ENCODE measurements around the gene PRR29. TPM values are rescaled to one million over a fixed set of nuclear protein-coding genes. Genes with fewer than 3 reads are reported as not detected.

PRR29 gene
- total and polyA plus RNA-seq, 2 donors (not counting 1 experiment from before 2014, with no cell fraction given) = 0.03 TPM; not detected in 1

DNA sequence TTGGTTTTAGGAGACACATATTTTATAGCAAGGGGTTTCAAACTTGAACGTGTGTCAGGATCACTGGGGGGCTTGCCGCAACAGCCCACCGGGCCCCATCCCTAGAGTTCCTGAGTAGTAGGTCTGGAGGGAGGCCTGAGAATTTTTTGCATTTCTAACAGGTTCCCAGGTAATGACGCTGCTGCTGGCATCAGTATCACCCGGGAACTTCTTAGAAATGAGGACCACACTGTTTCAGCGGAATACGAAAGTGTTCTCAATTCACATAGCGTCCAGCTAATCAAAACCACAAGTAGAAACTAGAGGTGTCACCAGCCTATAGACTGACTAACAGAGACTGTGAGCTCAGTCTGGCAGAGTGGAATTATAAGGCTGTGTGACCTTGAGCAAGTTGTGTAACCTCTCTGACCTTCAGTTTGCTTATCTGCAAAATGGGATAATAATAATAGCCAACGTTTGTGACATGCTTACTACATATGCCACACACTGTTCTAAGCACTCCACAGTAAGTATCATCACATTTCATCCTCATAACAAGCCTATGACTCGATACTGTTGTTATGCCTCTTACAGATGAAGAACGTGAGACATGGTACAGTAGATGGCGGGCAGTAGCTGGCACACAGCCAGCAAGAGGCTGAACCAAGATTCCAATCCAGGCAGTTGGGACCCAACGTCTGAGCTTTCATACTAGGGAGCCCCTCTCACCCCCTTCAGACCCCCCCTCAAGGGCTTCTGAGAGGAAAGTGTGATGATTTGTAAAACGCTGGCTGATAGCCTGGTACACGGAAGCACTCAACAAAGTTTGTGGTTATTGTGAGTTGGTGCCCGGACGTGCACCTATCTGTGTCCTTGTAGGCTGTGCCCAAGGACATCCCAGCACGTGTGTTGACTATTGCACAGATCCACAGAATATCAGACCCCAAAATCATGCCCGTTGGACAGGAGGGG, 26.9 kb downstream of the PRR29 start:
- 93% methylated on average over 8 of the region's 19 CpGs for WGBS (ENCODE audit: insufficient coverage)
- no peak overlapping the region for H3K4me3 ChIP-seq (ENCODE audit: control extremely low read depth in 1 of 5, extremely low read depth in 1 of 5, insufficient read depth in 1 of 5, low read depth in 2 of 5, low read length in 4 of 5)
- POLR2A ChIA-PET = interaction anchor here (0.9 to 1.9 kb wide), 6 partner anchors 71 to 106 kb away, joined by 3 to 7 read pairs (median 5); no protein-coding TSS in a partner anchor
- no peaks in the 10 kb centered on the region for H3K79me2 ChIP-seq (ENCODE audit: control insufficient read depth, insufficient read depth, low read length)
- H3K9me3 ChIP-seq (ENCODE audit: control extremely low read depth in 1 of 3, control insufficient read depth in 2 of 3, insufficient read depth in 1 of 3, low read length in 2 of 3) = no peaks in the 10 kb centered on the region
- peak overlapping the region; percentile 57 for H3K27ac Mint-ChIP-seq
- H3K4me3 Mint-ChIP-seq = peak overlapping the region; percentile 80
- peaks cover 43% of the 10 kb centered on the region for H3K4me1 Mint-ChIP-seq
- H3K9me3 Mint-ChIP-seq (ENCODE audit: insufficient read depth) = no peaks in the 10 kb centered on the region
- no peaks in the 10 kb centered on the region for H3K36me3 ChIP-seq (replicated peaks in 1 of 2; ENCODE audit: control extremely low read depth in 1 of 2, control insufficient read depth in 1 of 2, extremely low read depth in 1 of 2, insufficient read depth in 2 of 2, low read length in 1 of 2)
- TF ChIP-seq, protein P1, sequence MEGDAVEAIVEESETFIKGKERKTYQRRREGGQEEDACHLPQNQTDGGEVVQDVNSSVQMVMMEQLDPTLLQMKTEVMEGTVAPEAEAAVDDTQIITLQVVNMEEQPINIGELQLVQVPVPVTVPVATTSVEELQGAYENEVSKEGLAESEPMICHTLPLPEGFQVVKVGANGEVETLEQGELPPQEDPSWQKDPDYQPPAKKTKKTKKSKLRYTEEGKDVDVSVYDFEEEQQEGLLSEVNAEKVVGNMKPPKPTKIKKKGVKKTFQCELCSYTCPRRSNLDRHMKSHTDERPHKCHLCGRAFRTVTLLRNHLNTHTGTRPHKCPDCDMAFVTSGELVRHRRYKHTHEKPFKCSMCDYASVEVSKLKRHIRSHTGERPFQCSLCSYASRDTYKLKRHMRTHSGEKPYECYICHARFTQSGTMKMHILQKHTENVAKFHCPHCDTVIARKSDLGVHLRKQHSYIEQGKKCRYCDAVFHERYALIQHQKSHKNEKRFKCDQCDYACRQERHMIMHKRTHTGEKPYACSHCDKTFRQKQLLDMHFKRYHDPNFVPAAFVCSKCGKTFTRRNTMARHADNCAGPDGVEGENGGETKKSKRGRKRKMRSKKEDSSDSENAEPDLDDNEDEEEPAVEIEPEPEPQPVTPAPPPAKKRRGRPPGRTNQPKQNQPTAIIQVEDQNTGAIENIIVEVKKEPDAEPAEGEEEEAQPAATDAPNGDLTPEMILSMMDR (IDR thresholded peaks at IDR 0.05) = no peak
- no peak for TF ChIP-seq EZH2 (IDR thresholded peaks at IDR 0.05; ENCODE audit: borderline replicate concordance, insufficient read depth, low read depth, low read length, poor library complexity, severe bottlenecking)
- H2AFZ ChIP-seq (ENCODE audit: insufficient read depth, low read depth, low read length, poor library complexity, severe bottlenecking) = peak overlapping the region; percentile 95
- intact Hi-C loops (cut with micrococcal nuclease) = loop anchor here (1.0 to 5.0 kb wide), 6 partner anchors 35 to 392 kb away; partner anchors contain the start of genes CCDC47, CD79B and DDX42
- ATAC-seq (ENCODE audit: low read depth) = no peak
- DNase-seq = no peak
- H3K27ac ChIP-seq (ENCODE audit: low read length in 2 of 2) = peak overlapping the region; percentile 52 to 67
- no peaks in the 10 kb centered on the region for H3K27me3 Mint-ChIP-seq
- H3K4me1 ChIP-seq (ENCODE audit: control insufficient read depth in 2 of 2, insufficient read depth in 2 of 2, low read length in 2 of 2) = peaks cover 27 to 32% of the 10 kb centered on the region in 2 donors
- CTCF ChIA-PET = interaction anchor here (0.6 to 13.0 kb wide), 40 partner anchors 8 to 395 kb away, joined by 3 to 655 read pairs (median 6); partner anchors contain the start of genes CD79B, CSHL1, ERN1 and GH1
- H4K20me1 ChIP-seq (ENCODE audit: control insufficient read depth, insufficient read depth, low read length, poor library complexity, severe bottlenecking) = no peaks in the 10 kb centered on the region
- peak overlapping the region; percentile 88 for H3K4me2 ChIP-seq (replicated peaks; ENCODE audit: low read depth, low read length, poor library complexity, severe bottlenecking)
- no peaks in the 10 kb centered on the region for H3K27me3 ChIP-seq (replicated peaks in 1 of 4; ENCODE audit: control extremely low read depth in 1 of 4, control insufficient read depth in 3 of 4, insufficient read depth in 4 of 4, low read length in 3 of 4)
- no peak overlapping the region for H3K9ac ChIP-seq (ENCODE audit: low read length)
